A549 (cell line): ENCODE data around the gene ZNF646.

Experiments
- CTCF ChIP-seq: fragments of >200 bp; sonication (Bioruptor Twin); formaldehyde crosslinking; IDR thresholded peaks from 3 replicates; pipeline ENCODE4 v1.5.1; 2016
- EP300 ChIP-seq, 2 experiments: fragments of >200 bp; sonication (Bioruptor Twin); formaldehyde crosslinking; IDR thresholded peaks; 2 replicates in 1 of 2; 3 replicates in 1 of 2; pipeline ENCODE4 v1.6.1; 2016 to 2017
- MAZ ChIP-seq: fragments of 150-350 bp; IDR thresholded peaks from 2 replicates; pipeline ENCODE4 v1.6.1; 2014; ENCODE audit warnings: antibody characterized with exemption, low read depth, low read length, borderline replicate concordance
- RAD21 ChIP-seq, 2 experiments: fragments of >200 bp in 1 of 2; sonication (Bioruptor Twin) in 1 of 2; formaldehyde crosslinking in 1 of 2; IDR thresholded peaks in 1 of 2; conservative IDR thresholded peaks in 1 of 2; 2 replicates in 1 of 2; 3 replicates in 1 of 2; pipeline ENCODE4 v1.6.1; 2012 to 2018; ENCODE audit warnings: inconsistent platforms in 1 of 2
- REST ChIP-seq: fragments of 200-600 bp; sonication (generic); IDR thresholded peaks from 2 replicates; pipeline ENCODE4 v1.6.1; 2016; ENCODE audit warnings: antibody characterized with exemption, mild to moderate bottlenecking, moderate library complexity
- RFX5 ChIP-seq: fragments of 450-650 bp; IDR thresholded peaks from 2 replicates; pipeline ENCODE4 v1.7.1; 2014; ENCODE audit warnings: antibody characterized with exemption, mild to moderate bottlenecking, moderate library complexity
- SREBF2 ChIP-seq: fragments of 450-650 bp; IDR thresholded peaks from 2 replicates; pipeline ENCODE4 v1.6.1; 2014; ENCODE audit warnings: mild to moderate bottlenecking, moderate library complexity
- USF2 ChIP-seq: fragments of 450-650 bp; IDR thresholded peaks from 2 replicates; pipeline ENCODE4 v1.6.1; 2014; ENCODE audit warnings: antibody characterized with exemption

GRCh38 chr16:31080035-31080629 lies 5.9 kb downstream of the ZNF646 start:
- no peak for TF ChIP-seq REST
- TF ChIP-seq RFX5 = no peak
- TF ChIP-seq EP300 (IDR thresholded peaks at IDR 0.05) = no peak
- TF ChIP-seq CTCF = no peak
- no peak for TF ChIP-seq SREBF2
- no peak for TF ChIP-seq RAD21 (conservative IDR thresholded peaks at IDR 0.05 in 1 of 2, IDR thresholded peaks at IDR 0.05 in 1 of 2)
- TF ChIP-seq MAZ = no peak
- TF ChIP-seq USF2 = no peak
